Esophagus muscularis mucosa (tissue), 4 donors: ENCODE results near the gene SLC5A1.

Experiments used
- CTCF ChIP-seq, 3 experiments: fragments of 200-600 bp in 2 of 3; fragments of 450-650 bp in 1 of 3; sonication (generic) in 2 of 3; IDR thresholded peaks; one replicate each; pipeline ENCODE4 v1.5.1; 2017 to 2019; ENCODE audit warnings: antibody characterized with exemption in 3 of 3, mild to moderate bottlenecking in 2 of 3, moderate library complexity in 1 of 3
- EP300 ChIP-seq: sonication (generic); formaldehyde crosslinking; IDR thresholded peaks from one replicate; pipeline ENCODE4 v1.6.1; 2017; ENCODE audit warnings: antibody characterized with exemption
- POLR2A ChIP-seq: fragments of 450-650 bp; IDR thresholded peaks from one replicate; pipeline ENCODE4 v1.6.1; 2017; ENCODE audit warnings: antibody characterized with exemption, moderate library complexity, mild to moderate bottlenecking, low read depth
- POLR2AphosphoS5 ChIP-seq, 2 donors: sonication (generic); formaldehyde crosslinking; IDR thresholded peaks; one replicate each; pipeline ENCODE4 v1.6.1; 2017; ENCODE audit warnings: antibody characterized with exemption in 2 of 2

GRCh38 chr22:32024796-32025195 is 18.3 kb upstream of the SLC5A1 start:
- no peak for TF ChIP-seq CTCF (IDR thresholded peaks at IDR 0.05)
- TF ChIP-seq POLR2A: no peak
- no peak for TF ChIP-seq EP300
- no peak for TF ChIP-seq POLR2AphosphoS5 (IDR thresholded peaks at IDR 0.05)
